NK-92 treated with Interleukin-12 subunit alpha and Interleukin-12 subunit beta, amount 100 ng/mL, for 24 hours (cell line): Measurements from ENCODE around the gene TRIM52.

Experiments
- DNase-seq: peaks from one replicate; lab custom pipeline; 2025; lab: John Stamatoyannopoulos, UW

The TRIM52 gene

GRCh38 chr5:181233801-181234454 lies 27.0 kb downstream of the TRIM52 start:
- no peak for DNase-seq

GRCh38 chr5:181233088-181233800 lies 27.7 kb downstream of the TRIM52 start:
- no peak for DNase-seq

- DNase-seq, result no peak
Observed at GRCh38 chr5:181232593-181232992, 28.4 kb downstream of the TRIM52 start.

- DNase-seq, result no peak
Observed at GRCh38 chr5:181231432-181231831, 29.5 kb downstream of the TRIM52 start.

- DNase-seq, result no peak
Observed at GRCh38 chr5:181230551-181230950, 30.4 kb downstream of the TRIM52 start.

- DNase-seq, result no peak
Observed at GRCh38 chr5:181229996-181230395, 30.9 kb downstream of the TRIM52 start.

- no peak for DNase-seq
Observed at GRCh38 chr5:181224390-181225229, 36.3 kb downstream of the TRIM52 start.

- no peak for DNase-seq
Observed at GRCh38 chr5:181223729-181224389, 37.1 kb downstream of the TRIM52 start.

GRCh38 chr5:181223058-181223728 lies 37.8 kb downstream of the TRIM52 start, which contains the start of gene TRIM41:
Gene TRIM41 (plus strand): TSS chr5:181223281. CDS start chr5:181224000, 719 bp downstream.
- DNase-seq, result no peak

GRCh38 chr5:181222630-181223057 lies 38.3 kb downstream of the TRIM52 start:
- DNase-seq, result no peak

- no peak for DNase-seq
Observed at GRCh38 chr5:181221792-181222629, 38.9 kb downstream of the TRIM52 start.

GRCh38 chr5:181221105-181221791 lies 39.7 kb downstream of the TRIM52 start:
- DNase-seq, result no peak

GRCh38 chr5:181220178-181220515 lies 40.8 kb downstream of the TRIM52 start:
- DNase-seq, result no peak

GRCh38 chr5:181219262-181220177 lies 41.4 kb downstream of the TRIM52 start:
- DNase-seq, result no peak

- DNase-seq, result no peak
Observed at GRCh38 chr5:181218795-181219124, 42.2 kb downstream of the TRIM52 start.

GRCh38 chr5:181217803-181218062 lies 43.2 kb downstream of the TRIM52 start:
- DNase-seq, result no peak

- no peak for DNase-seq
Observed at GRCh38 chr5:181217111-181217802, 43.7 kb downstream of the TRIM52 start.
